ENCODE measurements around the gene IL13RA1. TPM values are rescaled to one million over a fixed set of nuclear protein-coding genes. Genes with fewer than 3 reads are reported as not detected.

IL13RA1 gene
- polyA plus RNA-seq, 3 donors, result 48.8 to 74.6 (median 72.6) TPM

DNA sequence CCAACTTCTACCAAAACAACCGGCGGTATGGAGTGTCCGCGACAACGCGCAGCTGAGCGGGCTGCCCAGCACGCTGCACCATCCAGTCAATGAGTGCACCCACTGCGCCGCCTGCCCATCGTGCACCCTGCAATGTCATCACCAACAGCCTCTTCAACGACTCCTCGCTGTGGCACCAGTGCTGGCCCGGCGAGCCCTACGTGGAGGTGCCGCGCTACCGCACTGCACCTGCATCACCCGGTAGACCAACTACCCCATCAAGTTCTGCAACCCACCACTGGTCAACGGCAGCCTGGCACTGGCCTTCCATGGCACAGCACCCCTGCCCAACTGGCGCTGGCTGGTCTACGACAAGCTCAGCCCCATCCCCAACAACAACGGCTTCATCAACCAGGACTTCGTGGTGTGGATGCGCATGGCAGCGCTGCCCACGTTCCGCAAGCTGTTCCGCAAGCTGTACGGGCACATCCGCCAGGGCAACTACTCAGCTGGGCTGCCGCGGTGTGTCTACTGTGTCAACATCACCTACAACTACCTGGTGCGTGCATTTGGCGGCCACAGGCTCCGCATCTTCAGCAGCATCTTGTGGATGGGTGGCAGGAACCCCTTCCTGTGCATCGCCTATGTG lies 42.8 kb downstream of the IL13RA1 start:
- H3K4me3 Mint-ChIP-seq, result no peak overlapping the region
- TF ChIP-seq, protein P1, sequence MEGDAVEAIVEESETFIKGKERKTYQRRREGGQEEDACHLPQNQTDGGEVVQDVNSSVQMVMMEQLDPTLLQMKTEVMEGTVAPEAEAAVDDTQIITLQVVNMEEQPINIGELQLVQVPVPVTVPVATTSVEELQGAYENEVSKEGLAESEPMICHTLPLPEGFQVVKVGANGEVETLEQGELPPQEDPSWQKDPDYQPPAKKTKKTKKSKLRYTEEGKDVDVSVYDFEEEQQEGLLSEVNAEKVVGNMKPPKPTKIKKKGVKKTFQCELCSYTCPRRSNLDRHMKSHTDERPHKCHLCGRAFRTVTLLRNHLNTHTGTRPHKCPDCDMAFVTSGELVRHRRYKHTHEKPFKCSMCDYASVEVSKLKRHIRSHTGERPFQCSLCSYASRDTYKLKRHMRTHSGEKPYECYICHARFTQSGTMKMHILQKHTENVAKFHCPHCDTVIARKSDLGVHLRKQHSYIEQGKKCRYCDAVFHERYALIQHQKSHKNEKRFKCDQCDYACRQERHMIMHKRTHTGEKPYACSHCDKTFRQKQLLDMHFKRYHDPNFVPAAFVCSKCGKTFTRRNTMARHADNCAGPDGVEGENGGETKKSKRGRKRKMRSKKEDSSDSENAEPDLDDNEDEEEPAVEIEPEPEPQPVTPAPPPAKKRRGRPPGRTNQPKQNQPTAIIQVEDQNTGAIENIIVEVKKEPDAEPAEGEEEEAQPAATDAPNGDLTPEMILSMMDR (IDR thresholded peaks at IDR 0.05), result no peak
- peaks cover 16% of the 10 kb centered on the region for H4K20me1 ChIP-seq (ENCODE audit: insufficient read depth, low read length)
- no peaks in the 10 kb centered on the region for H3K4me1 Mint-ChIP-seq
- H3K9me3 ChIP-seq (replicated peaks in 1 of 2; ENCODE audit: control insufficient read depth in 1 of 2, insufficient read depth in 1 of 2, low read length in 2 of 2), result no peaks in the 10 kb centered on the region
- H3K36me3 Mint-ChIP-seq, result peaks cover 32 to 49% of the 10 kb centered on the region in 2 donors
- no peak overlapping the region for H3K27ac ChIP-seq (ENCODE audit: low read depth in 1 of 2, low read length in 2 of 2)
- H3K27ac Mint-ChIP-seq, result no peak overlapping the region
- H3K4me3 ChIP-seq (replicated peaks in 1 of 3; ENCODE audit: low read depth in 2 of 3, low read length in 3 of 3), result no peak overlapping the region
- DNase-seq, result no peak
- H3K9me3 Mint-ChIP-seq, result no peaks in the 10 kb centered on the region
- intact Hi-C loops (cut with micrococcal nuclease), result loop anchor here in 1 of 2 donors (10.0 kb wide), 1 partner anchor 105 kb away; no protein-coding TSS in a partner anchor
- no peak overlapping the region for H2AFZ ChIP-seq (ENCODE audit: insufficient read depth, low read depth, low read length, poor library complexity, severe bottlenecking)
- H3K27me3 ChIP-seq (ENCODE audit: control insufficient read depth in 2 of 2, insufficient read depth in 2 of 2, low read length in 2 of 2), result no peaks in the 10 kb centered on the region
- no peak overlapping the region for H3K9ac ChIP-seq (ENCODE audit: insufficient read depth, low read length, poor library complexity, severe bottlenecking)
- WGBS (ENCODE audit: insufficient coverage), result 100% methylated on average over 6 of the region's 38 CpGs
- no peaks in the 10 kb centered on the region for H3K4me1 ChIP-seq (ENCODE audit: control insufficient read depth in 1 of 2, insufficient read depth in 2 of 2, low read length in 2 of 2)
- H3K27me3 Mint-ChIP-seq (ENCODE audit: low read depth in 3 of 3), result peaks cover 0 to 3% (median 0%) of the 10 kb centered on the region in 3 donors
- no peak overlapping the region for H3K4me2 ChIP-seq (replicated peaks; ENCODE audit: extremely low read depth, low read length, poor library complexity, severe bottlenecking)
- no peaks in the 10 kb centered on the region for H3K79me2 ChIP-seq (ENCODE audit: insufficient read depth, low read length)
- peaks cover 50 to 67% of the 10 kb centered on the region in 2 donors for H3K36me3 ChIP-seq (replicated peaks in 1 of 2; ENCODE audit: control insufficient read depth in 1 of 2, insufficient read depth in 2 of 2, low read length in 2 of 2)

GRCh38 chrX:118772051-118772450 lies 44.6 kb downstream of the IL13RA1 start:
- no peaks in the 10 kb centered on the region for H3K9me3 Mint-ChIP-seq
- peaks cover 52 to 74% of the 10 kb centered on the region in 2 donors for H3K36me3 ChIP-seq (replicated peaks in 1 of 2; ENCODE audit: control insufficient read depth in 1 of 2, insufficient read depth in 2 of 2, low read length in 2 of 2)
- no peaks in the 10 kb centered on the region for H3K4me1 Mint-ChIP-seq
- no peak overlapping the region for H3K4me2 ChIP-seq (replicated peaks; ENCODE audit: extremely low read depth, low read length, poor library complexity, severe bottlenecking)
- no peaks in the 10 kb centered on the region for H3K4me1 ChIP-seq (ENCODE audit: control insufficient read depth in 1 of 2, insufficient read depth in 2 of 2, low read length in 2 of 2)
- H4K20me1 ChIP-seq (ENCODE audit: insufficient read depth, low read length), result peaks cover 22% of the 10 kb centered on the region
- peaks cover 0 to 7% (median 0%) of the 10 kb centered on the region in 3 donors for H3K27me3 Mint-ChIP-seq (ENCODE audit: low read depth in 3 of 3)
- no peak overlapping the region for H3K27ac Mint-ChIP-seq
- no peak overlapping the region for H3K4me3 Mint-ChIP-seq
- TF ChIP-seq, protein P1 (IDR thresholded peaks at IDR 0.05), result no peak
- H3K79me2 ChIP-seq (ENCODE audit: insufficient read depth, low read length), result no peaks in the 10 kb centered on the region
- peaks cover 44 to 52% of the 10 kb centered on the region in 2 donors for H3K36me3 Mint-ChIP-seq
- no peak overlapping the region for H3K4me3 ChIP-seq (replicated peaks in 1 of 3; ENCODE audit: low read depth in 2 of 3, low read length in 3 of 3)
- H3K27me3 ChIP-seq (ENCODE audit: control insufficient read depth in 2 of 2, insufficient read depth in 2 of 2, low read length in 2 of 2), result no peaks in the 10 kb centered on the region
- no peak overlapping the region for H3K27ac ChIP-seq (ENCODE audit: low read depth in 1 of 2, low read length in 2 of 2)
- intact Hi-C loops (cut with micrococcal nuclease), result loop anchor here in 1 of 2 donors (10.0 kb wide), 1 partner anchor 107 kb away; no protein-coding TSS in a partner anchor
- H3K9me3 ChIP-seq (replicated peaks in 1 of 2; ENCODE audit: control insufficient read depth in 1 of 2, insufficient read depth in 1 of 2, low read length in 2 of 2), result no peaks in the 10 kb centered on the region
- H3K9ac ChIP-seq (ENCODE audit: insufficient read depth, low read length, poor library complexity, severe bottlenecking), result no peak overlapping the region
- no CpG with 5 or more reads among the region's 4 CpGs for WGBS (ENCODE audit: insufficient coverage)
- no peak for DNase-seq
- H2AFZ ChIP-seq (ENCODE audit: insufficient read depth, low read depth, low read length, poor library complexity, severe bottlenecking), result no peak overlapping the region
